ENCODE measurements around the gene CRB3. TPM values are rescaled to one million over a fixed set of nuclear protein-coding genes. Genes with fewer than 3 reads are reported as not detected.

CRB3 gene
- total and polyA plus RNA-seq, 4 donors, result 19.2 to 38.7 (median 28.9) TPM

GRCh38 chr19:6500837-6501739, 37.0 kb downstream of the CRB3 start:
- WGBS, result 64% methylated on average over 24 of the region's 24 CpGs
- TF ChIP-seq ATF3 (IDR thresholded peaks at IDR 0.05), result no peak
- TF ChIP-seq FOXA2 (IDR thresholded peaks at IDR 0.05), result no peak
- no peak for TF ChIP-seq RAD21 (IDR thresholded peaks at IDR 0.05)
- TF ChIP-seq MAX (IDR thresholded peaks at IDR 0.05), result no peak
- no peak for TF ChIP-seq REST (IDR thresholded peaks at IDR 0.05)
- no peak for TF ChIP-seq EGR1 (IDR thresholded peaks at IDR 0.05; ENCODE audit: low read depth in 2 of 2)
- TF ChIP-seq RXRA (IDR thresholded peaks at IDR 0.05), result no peak
- TF ChIP-seq YY1 (IDR thresholded peaks at IDR 0.05), result no peak
- no peak for TF ChIP-seq ZBTB33 (IDR thresholded peaks at IDR 0.05)
- no peak for TF ChIP-seq GABPA (IDR thresholded peaks at IDR 0.05 in 1 of 2, conservative IDR thresholded peaks at IDR 0.05 in 1 of 2)
- TF ChIP-seq FOXA1 (IDR thresholded peaks at IDR 0.05), result no peak
- TF ChIP-seq SP1 (IDR thresholded peaks at IDR 0.05), result no peak
- no peak for TF ChIP-seq NR2F2 (IDR thresholded peaks at IDR 0.05)
- no peak for TF ChIP-seq TAF1 (conservative IDR thresholded peaks at IDR 0.05)
- no peak for TF ChIP-seq JUND (IDR thresholded peaks at IDR 0.05)
- no peak for TF ChIP-seq CTCF (IDR thresholded peaks at IDR 0.05; ENCODE audit: low read depth, low read length, missing input control)
- TF ChIP-seq HNF4A (conservative IDR thresholded peaks at IDR 0.05), result no peak
- peaks cover 0 to 3% (median 0%) of the 10 kb centered on the region in 4 donors for H3K27me3 ChIP-seq (ENCODE audit: control insufficient read depth in 4 of 4, insufficient read depth in 4 of 4, low read length in 3 of 4)
- no peak overlapping the region for H3K4me3 ChIP-seq (ENCODE audit: low read depth in 1 of 3, low read length in 3 of 3)
- H3K4me1 ChIP-seq (ENCODE audit: control insufficient read depth in 4 of 4, insufficient read depth in 4 of 4, low read length in 3 of 4), result peaks cover 0 to 8% (median 4%) of the 10 kb centered on the region in 4 donors
- H3K27ac ChIP-seq (ENCODE audit: low read depth in 1 of 2, low read length in 2 of 2), result no peak overlapping the region
- H3K9me3 ChIP-seq (ENCODE audit: control insufficient read depth in 4 of 4, low read length in 3 of 4), result no peaks in the 10 kb centered on the region
- H3K9ac ChIP-seq (ENCODE audit: low read depth in 1 of 2, low read length in 2 of 2), result no peak overlapping the region
- H3K36me3 ChIP-seq (ENCODE audit: control insufficient read depth in 4 of 4, insufficient read depth in 3 of 4, low read depth in 1 of 4, low read length in 3 of 4), result no peaks in the 10 kb centered on the region
- no peak for DNase-seq (ENCODE audit: low spot score)

Data from liver (tissue), 9 donors.